GM10248 (cell line): ENCODE results near the gene FRMD1.

ENCODE experiments used
- CTCF ChIA-PET: fragments of 300-600 bp; sonication (Branson Sonifier 250); formaldehyde crosslinking; extraction: SDS; loops from one replicate; lab custom pipeline; 2021; ENCODE audit warnings: antibody characterized with exemption; lab: Yijun Ruan, JAX
- POLR2A ChIA-PET: fragments of 350-650 bp; sonication (Branson Sonifier 250); formaldehyde crosslinking; extraction: SDS; loops from one replicate; lab custom pipeline; 2020; ENCODE audit warnings: antibody characterized with exemption; lab: Yijun Ruan, JAX
- DNase-seq: peaks from one replicate; pipeline ENCODE4 v3.0.0; 2012; ENCODE audit errors: extremely low spot score
- TF ChIP-seq, protein P1 (sequence below): IDR thresholded peaks from 2 replicates; pipeline ENCODE4 v1.5.1; 2012; ENCODE audit warnings: mild to moderate bottlenecking, low read depth; ENCODE audit errors: extremely low read depth, missing control alignments, control extremely low read depth

Gene FRMD1

DNA sequence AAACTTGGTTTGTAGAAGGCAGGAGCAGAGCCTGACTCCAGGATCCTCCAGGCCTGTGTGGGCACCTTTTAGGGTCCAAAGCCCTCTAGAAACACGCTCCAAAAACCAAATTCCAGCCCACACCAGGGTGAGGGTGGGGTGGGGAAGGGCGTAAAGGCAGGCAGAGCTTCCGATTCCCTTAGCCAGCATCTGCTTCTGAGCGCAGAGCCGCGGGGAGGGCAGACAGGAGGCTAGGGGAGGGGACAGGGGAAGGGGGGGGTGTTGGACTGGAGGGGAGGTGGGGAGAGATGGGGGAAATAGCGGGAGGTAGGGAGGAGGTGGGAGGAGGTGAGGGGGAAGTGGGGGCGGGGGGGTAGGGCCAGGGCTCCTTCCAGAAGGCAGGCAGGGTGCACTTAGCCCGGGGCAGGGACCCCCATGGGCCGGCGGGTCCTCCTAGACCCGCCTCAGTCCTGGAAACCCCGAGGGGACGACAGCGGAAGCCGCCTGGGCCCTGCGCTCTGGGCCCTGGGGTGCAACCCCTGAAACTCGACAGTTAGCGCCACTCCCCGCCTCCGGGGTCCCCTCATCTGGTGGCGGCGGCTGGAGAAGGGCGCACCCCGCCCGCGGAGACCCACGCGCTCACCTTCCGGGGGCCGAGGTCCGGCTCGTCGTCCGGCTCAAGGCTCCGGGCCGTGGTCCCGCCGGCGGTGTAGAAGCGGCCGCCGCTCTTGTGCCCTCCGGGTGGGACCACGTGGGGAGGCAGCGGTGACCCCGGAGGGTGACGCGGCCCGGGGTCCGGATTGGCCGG lies 22.0 kb upstream of the FRMD1 start:
- ChIA-PET CTCF (no interaction called here), POLR2A (no interaction called here)
- no peak for DNase-seq
- TF ChIP-seq, protein P1, sequence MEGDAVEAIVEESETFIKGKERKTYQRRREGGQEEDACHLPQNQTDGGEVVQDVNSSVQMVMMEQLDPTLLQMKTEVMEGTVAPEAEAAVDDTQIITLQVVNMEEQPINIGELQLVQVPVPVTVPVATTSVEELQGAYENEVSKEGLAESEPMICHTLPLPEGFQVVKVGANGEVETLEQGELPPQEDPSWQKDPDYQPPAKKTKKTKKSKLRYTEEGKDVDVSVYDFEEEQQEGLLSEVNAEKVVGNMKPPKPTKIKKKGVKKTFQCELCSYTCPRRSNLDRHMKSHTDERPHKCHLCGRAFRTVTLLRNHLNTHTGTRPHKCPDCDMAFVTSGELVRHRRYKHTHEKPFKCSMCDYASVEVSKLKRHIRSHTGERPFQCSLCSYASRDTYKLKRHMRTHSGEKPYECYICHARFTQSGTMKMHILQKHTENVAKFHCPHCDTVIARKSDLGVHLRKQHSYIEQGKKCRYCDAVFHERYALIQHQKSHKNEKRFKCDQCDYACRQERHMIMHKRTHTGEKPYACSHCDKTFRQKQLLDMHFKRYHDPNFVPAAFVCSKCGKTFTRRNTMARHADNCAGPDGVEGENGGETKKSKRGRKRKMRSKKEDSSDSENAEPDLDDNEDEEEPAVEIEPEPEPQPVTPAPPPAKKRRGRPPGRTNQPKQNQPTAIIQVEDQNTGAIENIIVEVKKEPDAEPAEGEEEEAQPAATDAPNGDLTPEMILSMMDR, result no peak

DNA sequence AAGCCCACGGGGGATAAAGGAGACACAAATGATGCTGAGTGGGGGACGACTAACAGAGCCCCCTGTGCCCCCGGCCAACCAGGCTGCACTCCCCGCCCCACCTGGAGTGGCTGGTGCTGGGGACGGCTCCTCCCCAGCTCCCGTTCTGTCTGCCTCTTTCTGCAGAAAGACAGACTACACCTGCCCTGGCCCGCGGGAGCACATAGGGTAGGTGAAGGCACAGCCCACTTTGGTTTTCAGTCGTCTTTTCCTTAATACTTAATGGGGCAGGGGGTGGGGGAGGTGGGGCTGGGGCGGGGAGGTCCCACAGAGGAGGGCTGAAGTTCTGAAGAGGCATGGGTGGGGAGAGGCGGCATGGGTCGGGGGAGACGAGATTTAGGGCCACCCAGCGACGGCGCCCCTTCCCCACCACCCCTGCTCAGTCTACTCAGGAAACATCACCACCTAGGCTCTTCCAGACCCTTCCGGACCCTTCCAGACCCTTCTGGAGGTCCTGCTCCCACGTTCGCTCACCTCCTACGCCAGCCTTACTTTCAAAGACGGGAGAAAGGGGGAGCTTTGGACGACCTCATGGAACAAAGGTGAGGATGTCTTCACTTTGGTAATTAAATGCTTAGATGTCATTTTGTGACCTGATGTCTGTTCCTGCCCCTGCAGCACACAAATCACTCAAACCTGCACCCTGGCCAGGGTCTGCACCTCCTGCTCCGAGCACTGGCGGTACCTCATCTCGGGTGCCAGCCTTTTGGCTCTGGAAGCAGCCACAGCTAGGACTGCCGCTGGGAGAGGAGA lies 21.2 kb upstream of the FRMD1 start:
- ChIA-PET POLR2A (no interaction called here), CTCF (no interaction called here)
- DNase-seq, result no peak
- TF ChIP-seq, protein P1, result no peak

DNA sequence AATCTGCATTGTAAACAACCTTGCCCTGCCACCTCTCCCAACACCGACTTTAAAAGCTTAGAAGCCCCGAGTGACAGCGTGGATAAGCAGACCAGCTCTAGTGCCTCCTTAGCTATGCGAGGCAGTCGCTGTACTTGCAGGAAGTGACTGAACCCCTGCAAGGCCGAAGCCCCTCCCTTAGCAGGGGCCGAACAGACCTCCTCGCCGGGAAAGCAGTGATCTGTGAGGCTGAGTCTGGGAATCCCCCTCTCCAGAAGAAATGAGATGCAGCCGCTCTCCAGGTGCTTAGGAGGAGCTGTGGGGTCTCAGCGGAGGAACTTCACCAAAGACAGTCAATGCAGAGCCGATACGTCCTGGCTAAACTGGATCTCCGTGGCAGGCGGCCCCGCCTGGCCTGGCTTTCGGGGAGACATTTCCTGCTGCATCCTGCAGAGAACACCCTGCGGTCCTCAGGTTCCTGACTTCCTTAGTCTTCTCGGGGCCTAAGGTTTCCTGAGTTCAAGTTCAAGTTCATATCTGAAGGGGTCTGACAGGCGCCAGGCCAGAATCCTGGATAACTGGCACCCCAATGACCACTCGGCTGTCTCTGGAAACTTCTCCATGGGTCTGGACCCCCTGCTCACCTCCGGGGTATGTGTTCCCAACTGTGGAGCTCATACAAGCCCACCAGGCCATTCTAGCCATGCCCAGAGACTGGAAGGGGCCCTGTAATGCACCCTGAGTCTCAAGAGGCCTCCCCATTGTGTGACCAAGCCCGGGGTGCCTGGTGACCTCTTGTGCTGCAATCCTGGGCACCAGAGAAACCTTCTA lies 20.4 kb upstream of the FRMD1 start:
- POLR2A ChIA-PET, result no interaction called here
- CTCF ChIA-PET, result no interaction called here
- TF ChIP-seq, protein P1, result no peak
- DNase-seq, result no peak

DNA sequence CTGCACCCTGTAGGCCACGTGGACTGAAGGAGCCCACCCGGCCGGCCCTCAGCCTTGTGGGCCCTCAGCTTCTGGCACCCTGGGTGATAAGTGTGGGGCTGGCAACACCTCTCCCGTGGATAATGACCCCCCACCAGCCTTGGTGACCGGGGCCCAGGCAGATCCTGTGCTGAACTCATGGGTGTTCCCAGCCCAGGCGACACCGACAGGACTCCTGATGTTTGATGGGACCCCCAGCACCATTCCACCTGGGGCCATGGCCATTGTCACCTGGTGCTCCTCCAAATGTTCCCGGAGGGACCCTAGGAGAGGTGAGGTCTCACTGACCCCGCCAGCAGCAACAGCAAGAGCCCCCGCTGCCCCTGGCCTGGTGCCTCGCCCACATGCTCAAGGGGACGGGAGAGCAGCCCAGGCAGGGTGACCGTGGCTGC lies 19.4 kb upstream of the FRMD1 start:
- ChIA-PET CTCF (no interaction called here), POLR2A (no interaction called here)
- no peak for DNase-seq
- TF ChIP-seq, protein P1, result no peak

DNA sequence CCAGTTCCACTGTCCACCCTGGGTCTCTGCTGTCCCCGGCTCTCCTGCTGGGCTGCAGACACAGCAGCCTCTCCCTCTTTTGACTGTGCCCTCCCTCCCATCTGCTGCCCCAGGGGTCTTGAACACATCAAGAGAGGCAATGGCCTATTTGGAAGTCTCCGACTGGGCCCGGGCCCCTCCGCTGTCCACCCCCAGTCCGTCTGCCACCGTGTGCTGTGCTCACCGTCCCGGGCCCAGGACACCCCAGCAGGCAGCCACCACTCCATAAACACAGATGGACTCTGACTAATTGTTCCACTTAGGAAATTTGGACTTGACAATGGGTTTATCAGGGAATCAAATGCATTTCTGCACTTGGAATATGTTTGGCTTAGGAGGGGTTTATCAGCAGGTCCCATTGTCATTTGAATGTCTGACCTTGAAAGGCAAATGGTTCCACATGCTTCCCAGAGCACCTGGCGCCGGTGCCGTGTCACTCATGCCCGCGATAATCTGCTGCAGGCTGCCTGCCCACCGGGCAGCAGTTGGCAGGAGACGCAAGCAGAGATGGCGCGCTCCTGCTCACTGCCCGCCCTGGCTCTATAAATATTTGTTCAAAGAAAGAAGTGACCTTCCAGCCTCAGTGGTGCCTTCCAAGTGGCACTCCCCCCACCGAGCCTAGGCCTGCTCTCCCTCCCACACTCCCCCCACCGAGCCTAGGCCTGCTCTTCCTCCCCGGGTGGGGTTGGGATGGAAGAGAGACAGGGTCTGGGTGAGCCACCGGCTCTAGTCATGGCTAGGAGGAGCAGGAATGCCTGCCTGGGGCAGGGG lies 18.8 kb upstream of the FRMD1 start:
- POLR2A ChIA-PET, result no interaction called here
- CTCF ChIA-PET, result no interaction called here
- TF ChIP-seq, protein P1, result no peak
- no peak for DNase-seq
